Jurkat, Clone E6-1 (cell line): ENCODE measurements around the gene EXOC6B.
"Not testable (repeated sequence)": the region's sequence is repeated elsewhere in the genome, so short reads cannot be mapped to it uniquely, and the experiment has no call there.

ENCODE experiments used
- DNase-seq: peaks from one replicate; pipeline ENCODE4 v3.0.0-alpha.2; 2011; ENCODE audit warnings: low read depth, low spot score
- H3K4me3 ChIP-seq: 2 replicates; pipeline ENCODE4 v1.5.1; 2011; ENCODE audit warnings: mild to moderate bottlenecking, low read length, control low read depth, moderate library complexity

Gene EXOC6B

GRCh38 chr2:72431737-72432136 lies 394.1 kb downstream of the EXOC6B start:
- no peak overlapping the region for H3K4me3 ChIP-seq
- DNase-seq = no peak

GRCh38 chr2:72427022-72427861 lies 398.6 kb downstream of the EXOC6B start:
- no peak for DNase-seq
- no peak overlapping the region for H3K4me3 ChIP-seq

GRCh38 chr2:72425996-72426395 lies 399.8 kb downstream of the EXOC6B start:
- H3K4me3 ChIP-seq = no peak overlapping the region
- peak; percentile 10 for DNase-seq

- no peak for DNase-seq
- no peak overlapping the region for H3K4me3 ChIP-seq
Observed at GRCh38 chr2:72423756-72424155, 402.1 kb downstream of the EXOC6B start.

- H3K4me3 ChIP-seq, DNase-seq: not testable (repeated sequence)
Observed at GRCh38 chr2:72421771-72422379, 404.0 kb downstream of the EXOC6B start.

GRCh38 chr2:72415781-72416475 lies 409.9 kb downstream of the EXOC6B start:
- no peak overlapping the region for H3K4me3 ChIP-seq
- DNase-seq = no peak

- H3K4me3 ChIP-seq = no peak overlapping the region
- no peak for DNase-seq
Observed at GRCh38 chr2:72415241-72415661, 410.6 kb downstream of the EXOC6B start.

- no peak for DNase-seq
- no peak overlapping the region for H3K4me3 ChIP-seq
Observed at GRCh38 chr2:72414137-72414760, 411.6 kb downstream of the EXOC6B start.

GRCh38 chr2:72413716-72414115 lies 412.1 kb downstream of the EXOC6B start:
- no peak for DNase-seq

GRCh38 chr2:72412214-72412613 lies 413.6 kb downstream of the EXOC6B start:
- no peak overlapping the region for H3K4me3 ChIP-seq
- DNase-seq = no peak

More at GRCh38 chr2:72413716-72414115, 412.1 kb downstream of the EXOC6B start:
- no peak overlapping the region for H3K4me3 ChIP-seq

- H3K4me3 ChIP-seq = no peak overlapping the region
- no peak for DNase-seq
Observed at GRCh38 chr2:72399879-72400278, 426.0 kb downstream of the EXOC6B start.

GRCh38 chr2:72395096-72395495 lies 430.7 kb downstream of the EXOC6B start:
- no peak for DNase-seq
- no peak overlapping the region for H3K4me3 ChIP-seq

- no peak for DNase-seq
- H3K4me3 ChIP-seq = no peak overlapping the region
Observed at GRCh38 chr2:72394541-72395070, 431.2 kb downstream of the EXOC6B start.

GRCh38 chr2:72389447-72389846 lies 436.4 kb downstream of the EXOC6B start:
- H3K4me3 ChIP-seq = no peak overlapping the region
- DNase-seq = no peak

- no peak overlapping the region for H3K4me3 ChIP-seq
- DNase-seq = no peak
Observed at GRCh38 chr2:72388263-72388662, 437.6 kb downstream of the EXOC6B start.

- DNase-seq = no peak
- no peak overlapping the region for H3K4me3 ChIP-seq
Observed at GRCh38 chr2:72386288-72386687, 439.5 kb downstream of the EXOC6B start.

GRCh38 chr2:72378753-72379348 lies 447.0 kb downstream of the EXOC6B start:
- H3K4me3 ChIP-seq = no peak overlapping the region
- DNase-seq = no peak

- DNase-seq = no peak
- no peak overlapping the region for H3K4me3 ChIP-seq
Observed at GRCh38 chr2:72367530-72368225, 458.2 kb downstream of the EXOC6B start.
